Loucy (cell line): ENCODE data around the gene FREM1.

Experiments
- H2AFZ ChIP-seq: fragments of 200-600 bp; sonication (generic); 2 replicates; pipeline ENCODE4 v1.6.0; 2016; ENCODE audit warnings: antibody characterized with exemption, mild to moderate bottlenecking, low read length, moderate library complexity
- H3F3A ChIP-seq: fragments of 200-600 bp; 2 replicates; pipeline ENCODE4 v1.6.0; 2016; ENCODE audit warnings: antibody characterized with exemption, low read depth, mild to moderate bottlenecking
- H3K27me3 ChIP-seq: fragments of 200-600 bp; sonication (generic); 2 replicates; pipeline ENCODE4 v1.6.1; 2014; ENCODE audit warnings: low read length, mild to moderate bottlenecking; ENCODE audit not compliant: insufficient read depth, poor library complexity, severe bottlenecking
- H3K36me3 ChIP-seq: fragments of 200-600 bp; sonication (generic); 2 replicates; pipeline ENCODE4 v1.6.1; 2016; ENCODE audit warnings: low read length; ENCODE audit not compliant: insufficient read depth
- H3K4me1 ChIP-seq: fragments of 200-600 bp; sonication (generic); 2 replicates; pipeline ENCODE4 v1.5.1; 2014; ENCODE audit warnings: low read length, mild to moderate bottlenecking; ENCODE audit not compliant: insufficient read depth, poor library complexity, severe bottlenecking
- H3K4me2 ChIP-seq: fragments of 200-600 bp; sonication (generic); 2 replicates; pipeline ENCODE4 v1.6.0; 2014; ENCODE audit warnings: antibody characterized with exemption, low read length, low read depth, mild to moderate bottlenecking; ENCODE audit not compliant: poor library complexity, severe bottlenecking
- H3K4me3 ChIP-seq: fragments of 200-600 bp; sonication (generic); 2 replicates; pipeline ENCODE4 v1.5.1; 2014; ENCODE audit warnings: low read length, mild to moderate bottlenecking, mixed read lengths; ENCODE audit not compliant: poor library complexity, severe bottlenecking
- H3K79me2 ChIP-seq: fragments of 200-600 bp; sonication (generic); 2 replicates; pipeline ENCODE4 v1.6.1; 2014; ENCODE audit warnings: low read length; ENCODE audit not compliant: insufficient read depth
- H3K9ac ChIP-seq: fragments of 200-600 bp; sonication (generic); 2 replicates; pipeline ENCODE4 v1.6.0; 2014; ENCODE audit warnings: mild to moderate bottlenecking, low read depth, low read length, moderate library complexity; ENCODE audit not compliant: poor library complexity, severe bottlenecking
- H3K9me2 ChIP-seq: fragments of 200-600 bp; sonication (generic); replicated peaks from 2 replicates; pipeline ENCODE4 v1.6.1; 2016; ENCODE audit warnings: low read depth, low read length, mixed read lengths
- H3K9me3 ChIP-seq: fragments of 200-600 bp; sonication (generic); 2 replicates; pipeline ENCODE4 v1.6.1; 2014; ENCODE audit warnings: mild to moderate bottlenecking, antibody characterized with exemption, low read length, low read depth; ENCODE audit not compliant: insufficient read depth
- H4K20me1 ChIP-seq: fragments of 200-600 bp; sonication (generic); 2 replicates; pipeline ENCODE4 v1.6.0; 2014; ENCODE audit warnings: antibody characterized with exemption, low read length, mild to moderate bottlenecking; ENCODE audit not compliant: insufficient read depth, poor library complexity, severe bottlenecking
- CTCF ChIP-seq: fragments of 200-600 bp; sonication (generic); conservative IDR thresholded peaks from 2 replicates; pipeline ENCODE4 v1.5.1; 2014; ENCODE audit warnings: mild to moderate bottlenecking, antibody characterized with exemption, low read length
- EZH2phosphoT487 ChIP-seq: fragments of 200-600 bp; IDR thresholded peaks from 2 replicates; pipeline ENCODE4 v1.6.1; 2018; ENCODE audit warnings: antibody characterized with exemption, mild to moderate bottlenecking, moderate library complexity, borderline replicate concordance

The FREM1 gene

DNA sequence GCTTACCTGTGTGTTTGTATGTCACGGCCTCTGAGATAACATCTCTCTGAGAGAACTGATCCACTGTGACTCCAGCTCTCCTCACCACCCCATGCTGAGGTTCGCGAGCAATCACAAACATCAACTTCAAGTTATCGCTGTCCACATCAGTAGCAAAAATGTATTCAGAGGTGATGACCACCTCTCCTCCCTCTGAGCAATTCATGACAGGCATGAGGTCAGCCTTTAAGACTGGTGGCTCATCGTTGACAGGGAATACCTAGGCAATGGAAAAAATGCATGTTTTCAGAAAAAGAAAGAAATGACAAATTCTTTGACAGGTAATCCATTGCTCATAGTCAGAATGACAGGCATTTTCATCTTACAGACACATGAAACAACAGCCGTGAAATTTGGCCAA is 97.4 kb downstream of the FREM1 start:
- no peaks in the 10 kb centered on the region for H3F3A ChIP-seq
- H4K20me1 ChIP-seq: no peaks in the 10 kb centered on the region
- TF ChIP-seq EZH2phosphoT487: no peak
- H3K9me3 ChIP-seq: no peaks in the 10 kb centered on the region
- H2AFZ ChIP-seq: no peak overlapping the region
- H3K4me2 ChIP-seq: no peak overlapping the region
- H3K27me3 ChIP-seq: no peaks in the 10 kb centered on the region
- no peak overlapping the region for H3K9ac ChIP-seq
- H3K79me2 ChIP-seq: no peaks in the 10 kb centered on the region
- H3K4me1 ChIP-seq: peaks cover 2% of the 10 kb centered on the region
- no peak overlapping the region for H3K4me3 ChIP-seq
- no peaks in the 10 kb centered on the region for H3K9me2 ChIP-seq
- H3K36me3 ChIP-seq: no peaks in the 10 kb centered on the region

GRCh38 chr9:14811844-14812243 is 98.4 kb downstream of the FREM1 start:
- H3K79me2 ChIP-seq: no peaks in the 10 kb centered on the region
- H3F3A ChIP-seq: no peaks in the 10 kb centered on the region
- no peak for TF ChIP-seq EZH2phosphoT487
- TF ChIP-seq CTCF: no peak
- no peak overlapping the region for H3K4me3 ChIP-seq
- H3K9me2 ChIP-seq: no peaks in the 10 kb centered on the region
- no peaks in the 10 kb centered on the region for H3K9me3 ChIP-seq
- no peaks in the 10 kb centered on the region for H3K36me3 ChIP-seq
- H3K9ac ChIP-seq: no peak overlapping the region
- no peaks in the 10 kb centered on the region for H4K20me1 ChIP-seq
- no peak overlapping the region for H2AFZ ChIP-seq
- H3K4me1 ChIP-seq: peaks cover 2% of the 10 kb centered on the region
- H3K27me3 ChIP-seq: no peaks in the 10 kb centered on the region
- H3K4me2 ChIP-seq: no peak overlapping the region

GRCh38 chr9:14806941-14807520 is 103.2 kb downstream of the FREM1 start:
- Histone ChIP-seq H3K79me2 (no peaks in the 10 kb centered on the region), H3K9ac (no peak overlapping the region), H3K36me3 (no peaks in the 10 kb centered on the region), H2AFZ (no peak overlapping the region), H3K9me3 (no peaks in the 10 kb centered on the region), H3K27me3 (no peaks in the 10 kb centered on the region), H4K20me1 (no peaks in the 10 kb centered on the region), H3F3A (no peaks in the 10 kb centered on the region), H3K4me1 (no peaks in the 10 kb centered on the region), H3K4me2 (no peak overlapping the region), H3K4me3 (no peak overlapping the region), H3K9me2 (no peaks in the 10 kb centered on the region)
- TF ChIP-seq EZH2phosphoT487: no peak
- no peak for TF ChIP-seq CTCF

DNA sequence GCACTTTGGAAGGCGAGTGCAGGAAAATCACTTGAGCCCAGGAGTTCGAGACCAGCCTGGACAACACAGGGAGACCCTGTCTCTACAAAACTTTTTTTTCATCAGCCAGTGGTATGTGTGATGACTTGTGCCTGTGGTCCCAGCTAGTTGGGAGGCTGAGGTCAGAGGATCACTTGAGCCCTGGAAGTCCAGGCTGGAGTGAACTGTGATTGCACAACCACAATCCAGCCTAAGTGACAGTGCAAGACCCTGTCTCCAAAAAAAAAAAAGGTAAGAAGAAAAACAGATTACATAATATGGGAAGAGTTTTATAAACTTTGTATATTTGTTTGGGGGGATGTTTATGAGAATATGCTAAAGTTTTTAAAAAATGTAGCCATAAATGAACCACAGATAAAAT is 111.2 kb downstream of the FREM1 start:
- no peaks in the 10 kb centered on the region for H3K9me3 ChIP-seq
- no peaks in the 10 kb centered on the region for H3K9me2 ChIP-seq
- no peak overlapping the region for H2AFZ ChIP-seq
- H3F3A ChIP-seq: no peaks in the 10 kb centered on the region
- no peak overlapping the region for H3K9ac ChIP-seq
- H3K79me2 ChIP-seq: no peaks in the 10 kb centered on the region
- H3K4me3 ChIP-seq: no peak overlapping the region
- H4K20me1 ChIP-seq: no peaks in the 10 kb centered on the region
- no peaks in the 10 kb centered on the region for H3K27me3 ChIP-seq
- TF ChIP-seq CTCF (no peak), EZH2phosphoT487 (no peak)
- no peak overlapping the region for H3K4me2 ChIP-seq
- H3K36me3 ChIP-seq: no peaks in the 10 kb centered on the region
- H3K4me1 ChIP-seq: no peaks in the 10 kb centered on the region
